Activated CD8-positive, alpha-beta memory T cell treated with anti-CD3 and anti-CD28 coated beads, Interleukin-2, amount 10 ng/mL, durations not matched to agents 7 days and 5 days (primary cell): ENCODE results near the gene RPAP3. TPM values are rescaled to one million over a fixed set of nuclear protein-coding genes. Genes with fewer than 3 reads are reported as not detected.

Experiments used
- ATAC-seq: fragments of 150-1000 bp; cut with Tn5 transposase; one replicate; pipeline ENCODE4 v1.10.0; 2021; ENCODE audit warnings: moderate library complexity
- CTCF ChIA-PET: fragments of 350-600 bp; sonication (Branson Sonifier 250); formaldehyde crosslinking; loops from one replicate; lab custom pipeline; 2021; ENCODE audit warnings: antibody characterized with exemption; lab: Charles Lee
- DNase-seq: peaks from one replicate; pipeline ENCODE4 v3.0.0-alpha.2; 2020
- H3K27ac Mint-ChIP-seq: one replicate; pipeline ENCODE4 v1.8.0; 2021; ENCODE audit warnings: mild to moderate bottlenecking, mixed read lengths
- H3K27me3 Mint-ChIP-seq: one replicate; pipeline ENCODE4 v1.8.0; 2021; ENCODE audit warnings: mixed read lengths
- H3K36me3 Mint-ChIP-seq: one replicate; pipeline ENCODE4 v1.8.0; 2021; ENCODE audit warnings: mild to moderate bottlenecking, mixed read lengths
- H3K4me1 Mint-ChIP-seq: one replicate; pipeline ENCODE4 v1.8.0; 2021; ENCODE audit warnings: mixed read lengths
- H3K4me3 Mint-ChIP-seq: one replicate; pipeline ENCODE4 v1.8.0; 2021; ENCODE audit warnings: mild to moderate bottlenecking, moderate library complexity, mixed read lengths
- H3K9me3 Mint-ChIP-seq: one replicate; pipeline ENCODE4 v1.8.0; 2022; ENCODE audit warnings: low read depth, mixed read lengths
- total RNA-seq, 2 experiments: library from RNA; stranded (reverse); gene quantifications; one replicate each; pipeline ENCODE4 v1.2.3, GENCODE V29; 2021

Gene RPAP3
- total RNA-seq, 2 experiments from 2014 or later = 41.3 to 51.4 TPM

DNA sequence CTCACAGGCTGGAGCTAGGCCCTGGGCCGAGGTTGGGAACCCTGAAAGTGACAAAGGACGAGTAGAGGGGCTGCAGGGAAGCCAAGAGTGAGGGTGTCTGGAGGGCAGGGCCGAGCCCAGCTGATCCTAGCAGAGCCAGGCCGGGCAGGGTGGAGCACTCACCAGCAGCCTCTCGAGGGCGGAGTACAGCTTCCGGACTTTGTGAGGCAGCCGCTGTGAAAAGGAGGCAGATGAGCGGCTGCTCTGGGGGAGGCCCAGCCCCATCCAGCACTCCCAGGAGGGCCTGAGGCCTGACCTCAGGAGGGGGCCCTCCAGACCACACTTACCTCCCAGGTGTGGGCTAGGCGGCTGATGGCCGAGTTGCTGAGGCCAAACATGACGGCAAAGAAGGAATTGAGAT is 34.1 kb upstream of the RPAP3 start:
- no peaks in the 10 kb centered on the region for H3K36me3 Mint-ChIP-seq

DNA sequence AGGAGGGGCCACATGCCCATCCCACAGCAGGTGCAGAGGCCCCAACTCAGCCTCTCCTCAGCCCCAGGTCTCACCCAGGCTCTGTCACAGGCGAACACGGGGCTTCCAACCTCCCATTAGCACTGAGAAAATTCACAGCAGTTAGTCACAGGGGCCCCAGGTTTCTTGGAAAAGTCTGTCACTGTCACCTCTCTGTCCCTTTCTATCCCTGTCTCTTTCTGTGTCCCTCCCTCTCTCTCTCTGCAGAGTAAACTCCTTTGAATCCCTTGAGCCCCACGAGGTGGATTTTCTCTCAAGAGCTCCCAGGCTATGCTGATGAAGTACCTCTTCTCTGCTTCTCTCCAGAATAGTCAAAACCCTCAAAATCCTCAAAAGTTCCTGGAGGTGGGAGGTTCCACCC is 33.5 kb upstream of the RPAP3 start:
- CTCF ChIA-PET = interaction anchor here (7.0 to 26.5 kb wide), 4 partner anchors 16 to 98 kb away, joined by 309 to 954 read pairs (median 363); partner anchors contain the start of genes ENDOU, RAPGEF3 and SLC48A1
- H3K27ac Mint-ChIP-seq = no peak overlapping the region
- ATAC-seq (no peak), DNase-seq (no peak)
- peaks cover 7% of the 10 kb centered on the region for H3K27me3 Mint-ChIP-seq
- H3K4me3 Mint-ChIP-seq = no peak overlapping the region
- peaks cover 14% of the 10 kb centered on the region for H3K4me1 Mint-ChIP-seq
- no peaks in the 10 kb centered on the region for H3K9me3 Mint-ChIP-seq
- no peaks in the 10 kb centered on the region for H3K36me3 Mint-ChIP-seq

More for the DNA sequence above, 34.1 kb upstream of the RPAP3 start:
- Mint-ChIP-seq H3K4me1 (peaks cover 14% of the 10 kb centered on the region), H3K27ac (no peak overlapping the region), H3K9me3 (no peaks in the 10 kb centered on the region), H3K27me3 (peaks cover 14% of the 10 kb centered on the region), H3K4me3 (no peak overlapping the region)
- no peak for DNase-seq
- CTCF ChIA-PET = interaction anchor here (0.9 to 26.5 kb wide), 6 partner anchors 17 to 223 kb away, joined by 4 to 954 read pairs (median 325); partner anchors contain the start of genes ENDOU, RAPGEF3, SLC48A1 and TMEM106C
- ATAC-seq = no peak

DNA sequence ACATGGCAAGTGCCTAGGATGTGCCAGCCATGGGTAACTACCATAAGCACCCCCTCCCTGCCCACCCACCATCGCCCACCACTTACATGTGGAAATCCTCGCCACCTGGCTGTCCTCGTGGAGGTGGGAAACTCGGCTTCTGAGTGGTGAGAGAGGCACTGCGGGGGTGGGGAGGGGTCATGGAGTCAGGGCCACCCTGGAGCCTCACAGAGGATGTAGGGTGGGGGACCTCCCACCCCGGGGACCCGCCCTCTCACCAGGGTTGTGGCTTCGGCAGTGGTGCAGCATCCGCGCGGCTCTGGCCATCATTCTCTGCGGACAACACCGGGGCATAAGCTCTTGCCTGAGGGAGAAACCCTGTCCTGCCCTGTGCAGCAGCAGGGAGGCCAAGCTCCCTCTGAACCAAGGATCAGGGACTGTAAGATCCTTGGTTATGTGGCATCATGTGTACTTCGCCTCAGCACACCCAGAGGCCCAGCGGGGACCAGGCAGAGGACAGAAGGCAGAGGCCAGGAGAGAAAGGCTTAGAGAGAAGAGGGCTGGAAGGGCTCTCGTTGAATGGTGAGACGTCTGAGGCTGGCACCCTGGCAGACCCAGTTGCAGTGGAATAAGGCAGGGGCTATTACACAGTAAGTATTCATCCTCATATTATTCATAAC is 32.2 kb upstream of the RPAP3 start:
- Mint-ChIP-seq H3K4me3 (no peak overlapping the region), H3K27me3 (no peaks in the 10 kb centered on the region), H3K9me3 (no peaks in the 10 kb centered on the region), H3K36me3 (no peaks in the 10 kb centered on the region), H3K27ac (no peak overlapping the region), H3K4me1 (peaks cover 14% of the 10 kb centered on the region)
- ATAC-seq (no peak), DNase-seq (no peak)
- CTCF ChIA-PET = interaction anchor here (26.5 kb wide), 1 partner anchor 36 kb away, joined by 954 read pairs; the partner anchor contains the start of gene SLC48A1

DNA sequence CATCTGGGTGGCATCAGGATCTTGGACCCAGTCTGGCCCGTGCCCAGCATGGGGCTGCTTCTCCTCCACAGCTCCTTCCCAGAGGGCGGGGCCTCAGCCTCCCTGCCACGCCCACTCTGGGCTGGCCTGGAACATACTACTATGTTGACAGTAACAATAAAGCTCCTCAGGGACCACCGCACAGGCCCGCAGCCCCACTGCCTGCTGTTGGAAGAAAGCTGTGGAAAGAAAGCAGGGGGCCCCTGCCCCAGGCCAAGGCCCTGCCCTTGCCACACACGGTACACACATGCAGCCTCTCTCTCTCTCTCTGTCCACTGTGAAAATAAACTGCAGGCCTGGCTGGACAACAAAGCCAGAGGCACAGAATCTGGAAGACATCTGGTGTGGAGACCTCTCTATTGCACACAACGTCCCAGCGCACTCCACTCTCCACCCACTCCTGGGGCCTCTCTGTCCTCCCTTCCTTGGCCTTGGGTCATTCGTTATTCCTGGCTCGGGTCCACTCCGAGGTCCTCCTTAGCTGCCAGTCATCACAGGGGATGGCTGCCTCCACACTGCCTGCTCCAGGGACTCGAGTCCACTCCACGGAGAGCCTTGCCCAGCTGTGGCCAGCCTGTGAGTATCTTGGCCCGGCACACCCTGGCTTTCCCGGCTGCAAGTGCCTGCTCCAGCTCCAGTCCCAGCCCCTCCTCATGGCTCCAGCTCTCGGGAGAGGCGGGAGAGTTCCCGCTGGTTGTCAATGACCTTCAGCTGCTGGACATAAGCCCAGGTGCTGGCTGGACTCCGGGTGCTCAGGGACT is 31.2 kb upstream of the RPAP3 start:
- CTCF ChIA-PET = interaction anchor here (1.0 to 3.2 kb wide), 4 partner anchors 8 to 101 kb away, joined by 3 to 15 read pairs (median 6); no protein-coding TSS in a partner anchor
- H3K27me3 Mint-ChIP-seq = no peaks in the 10 kb centered on the region
- no peak overlapping the region for H3K27ac Mint-ChIP-seq

DNA sequence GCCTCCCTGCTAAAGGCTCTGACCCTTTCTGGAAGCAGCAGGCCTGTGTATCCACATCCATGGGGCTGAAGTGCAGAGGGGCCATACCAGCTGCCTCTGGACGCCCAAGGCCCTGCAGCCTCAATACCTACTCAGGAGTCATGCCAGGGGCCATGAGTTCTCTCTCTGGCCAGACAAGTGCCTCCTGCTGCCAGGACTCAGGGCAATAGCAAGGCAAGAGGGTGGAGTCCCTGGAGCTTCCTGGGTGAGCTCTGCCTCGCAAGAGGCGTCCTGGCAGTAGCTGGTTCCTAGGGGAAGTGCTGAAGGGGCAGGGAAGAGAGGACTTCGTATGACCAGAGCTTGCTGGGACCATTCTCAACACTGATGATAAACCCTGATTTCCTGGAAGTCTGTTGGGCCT is 30.4 kb upstream of the RPAP3 start:
- H3K27ac Mint-ChIP-seq = no peak overlapping the region
- H3K27me3 Mint-ChIP-seq = no peaks in the 10 kb centered on the region
- no peak overlapping the region for H3K4me3 Mint-ChIP-seq
- CTCF ChIA-PET = interaction anchor here (1.0 to 3.2 kb wide), 4 partner anchors 8 to 102 kb away, joined by 3 to 15 read pairs (median 6); no protein-coding TSS in a partner anchor
- DNase-seq = no peak
- no peaks in the 10 kb centered on the region for H3K9me3 Mint-ChIP-seq
- no peak for ATAC-seq
- H3K4me1 Mint-ChIP-seq = peaks cover 2% of the 10 kb centered on the region
- no peaks in the 10 kb centered on the region for H3K36me3 Mint-ChIP-seq

More for the DNA sequence above, 31.2 kb upstream of the RPAP3 start:
- DNase-seq = no peak
- ATAC-seq = no peak
- H3K4me3 Mint-ChIP-seq = no peak overlapping the region
- no peaks in the 10 kb centered on the region for H3K9me3 Mint-ChIP-seq
- no peaks in the 10 kb centered on the region for H3K36me3 Mint-ChIP-seq
- peaks cover 9% of the 10 kb centered on the region for H3K4me1 Mint-ChIP-seq

DNA sequence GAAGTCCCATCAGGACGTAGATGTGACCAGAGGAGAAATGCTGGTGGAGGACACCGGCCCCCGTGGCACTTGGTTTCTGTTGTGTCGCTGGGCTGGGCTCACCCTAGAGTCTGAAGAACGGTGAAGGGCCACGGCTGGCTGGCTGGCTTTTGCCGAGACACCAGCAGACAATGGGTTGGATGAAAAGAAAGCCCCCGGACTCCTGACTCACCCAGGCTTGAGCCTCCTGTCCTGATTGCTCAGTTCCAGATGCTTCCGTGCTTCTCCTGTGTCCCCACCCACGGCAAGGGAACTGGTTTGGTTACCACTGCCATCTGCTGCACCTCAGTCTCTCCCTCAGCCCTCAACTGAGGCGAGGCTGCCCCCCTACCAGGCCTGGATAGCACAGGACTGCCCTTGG is 29.8 kb upstream of the RPAP3 start:
- H3K4me1 Mint-ChIP-seq = no peaks in the 10 kb centered on the region
- CTCF ChIA-PET = interaction anchor here (1.0 to 3.2 kb wide), 5 partner anchors 9 to 103 kb away, joined by 3 to 15 read pairs (median 5); no protein-coding TSS in a partner anchor
- no peaks in the 10 kb centered on the region for H3K9me3 Mint-ChIP-seq
- no peak overlapping the region for H3K27ac Mint-ChIP-seq
- no peaks in the 10 kb centered on the region for H3K36me3 Mint-ChIP-seq
- no peak overlapping the region for H3K4me3 Mint-ChIP-seq
- ATAC-seq = no peak
- no peak for DNase-seq
- no peaks in the 10 kb centered on the region for H3K27me3 Mint-ChIP-seq

DNA sequence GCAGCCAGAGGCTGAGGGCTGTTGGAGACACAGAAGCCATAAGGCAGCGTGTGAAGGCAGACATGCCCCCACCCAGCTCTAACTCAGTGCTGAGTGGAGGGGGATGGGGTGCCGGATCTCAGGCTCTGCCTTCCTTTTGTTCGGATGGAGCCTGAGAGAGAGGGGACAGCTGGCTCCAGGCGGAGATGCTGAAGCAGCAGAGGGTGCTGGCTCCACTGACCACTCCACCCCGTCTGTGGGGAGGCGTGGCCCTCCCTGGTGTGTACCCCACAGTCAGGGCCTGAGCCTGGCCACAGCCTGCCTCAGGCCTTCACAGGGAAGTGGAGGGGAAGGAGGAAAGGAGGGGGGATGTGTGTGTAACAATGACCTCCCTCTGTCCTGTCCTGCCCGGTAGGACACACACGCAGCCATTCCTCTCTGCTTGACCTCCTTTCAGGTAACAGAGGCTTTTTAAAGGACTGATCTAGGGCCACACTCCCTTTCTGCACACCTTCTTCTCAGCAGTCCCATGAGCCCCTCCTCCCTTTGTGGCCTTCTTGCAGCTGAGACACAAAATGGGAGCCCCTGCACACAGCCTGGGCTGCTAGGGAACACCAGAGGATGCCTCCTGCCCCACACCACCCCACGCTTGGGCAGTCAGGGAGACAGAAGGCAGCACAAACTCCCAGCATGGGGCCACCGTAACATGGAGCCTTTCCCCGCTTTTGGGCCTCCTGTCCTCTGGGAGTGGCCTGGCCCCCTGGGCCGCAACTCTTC is 29.1 kb upstream of the RPAP3 start:
- Mint-ChIP-seq H3K4me1 (no peaks in the 10 kb centered on the region), H3K9me3 (no peaks in the 10 kb centered on the region), H3K36me3 (no peaks in the 10 kb centered on the region), H3K27me3 (no peaks in the 10 kb centered on the region), H3K4me3 (no peak overlapping the region), H3K27ac (no peak overlapping the region)
- no peak for ATAC-seq
- DNase-seq = no peak
- CTCF ChIA-PET = interaction anchor here (1.0 to 5.9 kb wide), 4 partner anchors 9 to 33 kb away, joined by 3 to 39 read pairs (median 10); no protein-coding TSS in a partner anchor

DNA sequence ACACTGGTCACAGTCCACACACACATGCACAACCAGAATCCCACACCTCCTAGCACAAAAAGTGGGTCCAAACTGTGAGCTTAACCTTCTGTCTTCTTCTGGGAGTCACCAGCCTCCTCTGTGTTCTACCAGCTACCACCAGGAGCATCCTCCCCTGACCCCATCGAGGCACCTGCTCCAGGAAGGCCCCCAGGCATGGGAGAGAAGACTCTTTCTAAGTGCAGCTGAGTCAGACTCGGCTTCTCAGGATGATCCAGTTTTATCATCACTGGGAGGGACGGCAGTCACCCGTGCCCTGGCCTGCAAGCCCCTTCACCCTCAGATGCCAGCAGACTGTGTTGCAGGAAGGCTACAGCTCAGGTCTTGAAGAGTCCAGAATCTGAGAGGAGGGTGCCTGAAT is 27.3 kb upstream of the RPAP3 start:
- ATAC-seq = no peak
- H3K9me3 Mint-ChIP-seq = no peaks in the 10 kb centered on the region
- H3K27ac Mint-ChIP-seq = no peak overlapping the region
- CTCF ChIA-PET = interaction anchor here (0.7 to 22.1 kb wide), 8 partner anchors 9 to 230 kb away, joined by 3 to 341 read pairs (median 5); partner anchors contain the start of gene TMEM106C
- no peaks in the 10 kb centered on the region for H3K4me1 Mint-ChIP-seq
- H3K4me3 Mint-ChIP-seq = no peak overlapping the region
- no peaks in the 10 kb centered on the region for H3K36me3 Mint-ChIP-seq
- no peaks in the 10 kb centered on the region for H3K27me3 Mint-ChIP-seq
- DNase-seq = no peak

DNA sequence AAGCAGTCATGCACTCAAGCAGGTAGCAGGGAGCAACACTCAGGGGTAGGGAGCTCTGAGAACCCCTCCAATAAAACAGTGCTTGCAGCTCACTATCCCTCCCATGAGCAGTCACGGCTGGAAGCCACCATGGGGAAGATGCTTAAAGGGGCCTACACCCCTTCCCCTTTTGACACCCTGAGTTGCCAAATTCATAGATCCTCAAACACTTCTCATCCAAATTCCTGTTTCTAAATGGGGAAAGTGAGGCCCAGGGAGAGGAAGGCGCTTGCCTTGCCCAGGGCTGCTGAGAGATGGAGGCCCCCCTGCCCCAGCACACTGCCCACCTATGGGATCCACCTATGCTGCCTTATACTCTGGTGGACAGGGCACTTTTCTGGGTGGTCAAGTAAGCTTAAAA is 26.7 kb upstream of the RPAP3 start:
- H3K4me1 Mint-ChIP-seq = no peaks in the 10 kb centered on the region
- DNase-seq (no peak), ATAC-seq (no peak)
- no peaks in the 10 kb centered on the region for H3K27me3 Mint-ChIP-seq
- no peak overlapping the region for H3K27ac Mint-ChIP-seq
- CTCF ChIA-PET = interaction anchor here (0.7 to 22.1 kb wide), 9 partner anchors 10 to 230 kb away, joined by 3 to 341 read pairs (median 4); partner anchors contain the start of gene TMEM106C
- H3K9me3 Mint-ChIP-seq = no peaks in the 10 kb centered on the region
- H3K4me3 Mint-ChIP-seq = no peak overlapping the region
- no peaks in the 10 kb centered on the region for H3K36me3 Mint-ChIP-seq

DNA sequence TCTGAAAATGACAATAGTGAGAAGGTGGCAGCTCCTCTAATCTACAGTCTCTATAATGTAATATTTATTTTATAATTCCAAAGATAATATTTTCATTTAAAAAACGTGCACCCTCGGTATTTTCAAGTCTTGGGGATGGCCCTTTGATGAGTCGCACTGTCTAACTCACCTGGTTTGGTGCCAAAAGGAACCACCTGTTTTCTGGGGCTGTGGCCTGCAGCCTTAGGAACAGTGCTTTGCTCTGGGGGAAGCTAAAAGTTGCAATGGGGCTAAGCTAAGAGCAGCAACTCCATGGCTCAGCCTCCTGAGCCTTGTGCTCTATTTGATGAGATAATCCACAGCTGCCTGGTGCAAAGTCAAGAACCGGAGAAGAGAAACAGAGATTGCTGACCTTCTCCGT is 25.9 kb upstream of the RPAP3 start:
- no peak overlapping the region for H3K27ac Mint-ChIP-seq
- ATAC-seq (no peak), DNase-seq (no peak)
- H3K36me3 Mint-ChIP-seq = no peaks in the 10 kb centered on the region
- no peaks in the 10 kb centered on the region for H3K9me3 Mint-ChIP-seq
- no peaks in the 10 kb centered on the region for H3K4me1 Mint-ChIP-seq
- CTCF ChIA-PET = interaction anchor here (0.9 to 22.1 kb wide), 5 partner anchors 10 to 231 kb away, joined by 3 to 341 read pairs (median 4); partner anchors contain the start of gene TMEM106C
- no peaks in the 10 kb centered on the region for H3K27me3 Mint-ChIP-seq
- no peak overlapping the region for H3K4me3 Mint-ChIP-seq

DNA sequence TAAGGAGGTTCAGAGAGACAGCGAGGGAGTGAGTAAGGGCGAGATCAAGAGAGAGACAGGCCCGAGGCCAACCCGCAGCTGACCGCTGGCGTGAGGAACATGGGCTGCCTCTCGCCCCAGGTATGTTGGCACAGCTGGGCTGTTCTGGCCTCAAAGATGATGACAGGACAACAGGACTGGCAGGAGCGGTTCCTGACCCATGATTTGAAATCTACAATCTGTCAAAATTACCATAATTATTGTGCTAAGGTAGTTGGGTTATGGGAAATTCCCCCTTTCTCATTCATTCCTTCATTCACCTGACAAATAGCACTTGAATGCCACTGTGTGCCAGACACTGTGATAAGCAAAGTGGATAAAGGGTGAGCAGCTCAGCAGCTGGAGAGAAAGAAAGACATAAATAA is 24.5 kb upstream of the RPAP3 start:
- no peak for ATAC-seq
- H3K4me3 Mint-ChIP-seq = no peak overlapping the region
- no peak for DNase-seq
- H3K36me3 Mint-ChIP-seq = no peaks in the 10 kb centered on the region
- CTCF ChIA-PET = interaction anchor here (1.6 to 22.1 kb wide), 3 partner anchors 12 to 108 kb away, joined by 5 to 341 read pairs (median 39); no protein-coding TSS in a partner anchor
- no peaks in the 10 kb centered on the region for H3K9me3 Mint-ChIP-seq
- peaks cover 2% of the 10 kb centered on the region for H3K4me1 Mint-ChIP-seq
- H3K27ac Mint-ChIP-seq = no peak overlapping the region
- H3K27me3 Mint-ChIP-seq = no peaks in the 10 kb centered on the region

DNA sequence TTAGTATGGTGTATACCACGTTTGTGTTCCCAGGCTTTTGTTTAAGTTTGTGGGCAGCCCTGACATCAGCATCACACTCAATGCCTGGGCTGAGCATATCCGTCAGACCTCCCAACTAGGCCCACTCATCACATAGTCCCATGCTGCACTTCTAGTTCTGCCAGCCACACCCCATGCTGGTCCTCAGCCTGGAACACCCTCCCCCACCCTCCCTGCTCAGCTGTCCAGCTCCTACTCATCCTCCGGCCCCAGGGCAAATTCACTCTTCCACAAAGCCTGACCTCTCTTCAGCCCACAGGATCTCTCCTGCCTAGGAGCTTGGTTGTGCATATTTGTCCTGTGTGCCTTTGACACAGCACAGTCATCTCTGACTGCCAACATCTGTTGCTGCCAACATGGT is 23.4 kb upstream of the RPAP3 start:
- H3K36me3 Mint-ChIP-seq = no peaks in the 10 kb centered on the region
- no peak overlapping the region for H3K27ac Mint-ChIP-seq
- ATAC-seq (no peak), DNase-seq (no peak)
- no peaks in the 10 kb centered on the region for H3K9me3 Mint-ChIP-seq
- CTCF ChIA-PET = interaction anchor here (0.7 to 22.1 kb wide), 3 partner anchors 13 to 29 kb away, joined by 3 to 341 read pairs (median 39); no protein-coding TSS in a partner anchor
- no peak overlapping the region for H3K4me3 Mint-ChIP-seq
- H3K27me3 Mint-ChIP-seq = no peaks in the 10 kb centered on the region
- peaks cover 2% of the 10 kb centered on the region for H3K4me1 Mint-ChIP-seq
